PFSK-1 (cell line): ENCODE measurements around the gene MCTS1.

Experiments
- POLR2AphosphoS5 ChIP-seq: IDR thresholded peaks from 2 replicates; pipeline ENCODE4 v1.6.1; 2012; ENCODE audit warnings: low read depth, mild to moderate bottlenecking, control low read depth, low read length, moderate library complexity
- REST ChIP-seq, 2 experiments: IDR thresholded peaks; 2 replicates each; pipeline versions ENCODE4 v1.6.1 to v1.8.0; 2011 to 2012; ENCODE audit warnings: low read depth in 2 of 2, low read length in 2 of 2, control low read depth in 1 of 2, inconsistent platforms in 1 of 2, mild to moderate bottlenecking in 1 of 2, moderate library complexity in 1 of 2; ENCODE audit not compliant: insufficient read depth in 1 of 2
- SIN3A ChIP-seq: IDR thresholded peaks from 2 replicates; pipeline ENCODE4 v1.6.1; 2012; ENCODE audit warnings: mild to moderate bottlenecking, low read length, moderate library complexity, borderline replicate concordance; ENCODE audit not compliant: insufficient read depth
- TAF1 ChIP-seq: IDR thresholded peaks from 2 replicates; pipeline ENCODE4 v1.6.1; 2012; ENCODE audit warnings: low read length, control low read depth, borderline replicate concordance; ENCODE audit not compliant: insufficient read depth

DNA sequence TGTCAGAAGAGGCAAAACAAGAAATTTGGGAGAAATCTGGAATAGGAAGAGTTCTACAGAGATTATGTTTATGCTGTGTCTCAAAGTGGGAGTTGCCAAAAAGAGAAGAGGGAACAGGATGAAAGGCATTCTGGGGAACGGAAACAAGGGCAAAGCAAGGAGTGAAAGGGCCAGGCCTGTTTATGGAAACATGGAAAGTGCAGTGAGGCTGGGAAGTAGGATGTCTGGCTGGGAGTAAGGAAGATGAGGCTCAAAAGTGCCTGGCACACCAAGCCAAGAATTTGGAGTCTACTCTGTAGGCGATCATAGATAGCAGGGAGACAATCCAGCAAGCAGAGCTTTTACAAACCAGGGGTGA, 41.4 kb upstream of the MCTS1 start:
- no peak for TF ChIP-seq REST (IDR thresholded peaks at IDR 0.05; ENCODE audit: insufficient read depth in 1 of 2, low read depth in 2 of 2, low read length in 2 of 2)
- TF ChIP-seq POLR2AphosphoS5: no peak
- no peak for TF ChIP-seq TAF1
- no peak for TF ChIP-seq SIN3A
